Endothelial cell of umbilical vein (primary cell): ENCODE results near the gene GCNA.

Experiments used
- POLR2AphosphoS5 ChIP-seq: IDR thresholded peaks from 2 replicates; pipeline ENCODE4 v1.6.1; 2012; ENCODE audit warnings: low read depth, mild to moderate bottlenecking, control low read depth, low read length, moderate library complexity; ENCODE audit not compliant: insufficient read depth
- TF ChIP-seq, protein P1 (sequence below), 2 donors: IDR thresholded peaks; 1 replicate in 1 of 2; 2 replicates in 1 of 2; pipeline ENCODE4 v1.5.1; 2011; ENCODE audit warnings: low read length in 2 of 2, mild to moderate bottlenecking in 2 of 2, moderate library complexity in 2 of 2, control low read depth in 1 of 2, inconsistent platforms in 1 of 2, low read depth in 1 of 2; ENCODE audit not compliant: insufficient read depth in 1 of 2; ENCODE audit errors: extremely low read depth in 1 of 2

DNA sequence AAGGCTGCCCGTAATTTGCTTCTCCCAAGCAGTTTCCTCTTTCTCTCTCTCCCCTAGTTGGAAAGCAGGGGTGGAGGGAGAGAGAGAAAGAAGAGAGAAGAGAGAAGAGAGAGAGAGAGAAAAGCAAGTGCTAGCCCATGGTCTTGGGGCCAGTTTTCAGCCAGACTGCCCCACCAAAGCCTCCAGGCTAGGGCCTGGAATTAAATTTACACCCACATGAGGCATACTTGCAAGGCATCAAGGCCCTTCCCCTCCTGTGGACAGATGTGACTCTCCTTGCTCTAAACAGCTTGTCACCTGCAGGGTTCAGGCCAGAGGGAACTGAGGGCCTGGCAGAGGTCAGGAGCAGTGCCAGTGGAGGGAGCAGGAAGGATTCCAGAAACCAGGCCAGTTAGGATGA, 41.7 kb downstream of the GCNA start:
- no peak for TF ChIP-seq POLR2AphosphoS5
- TF ChIP-seq, protein P1, sequence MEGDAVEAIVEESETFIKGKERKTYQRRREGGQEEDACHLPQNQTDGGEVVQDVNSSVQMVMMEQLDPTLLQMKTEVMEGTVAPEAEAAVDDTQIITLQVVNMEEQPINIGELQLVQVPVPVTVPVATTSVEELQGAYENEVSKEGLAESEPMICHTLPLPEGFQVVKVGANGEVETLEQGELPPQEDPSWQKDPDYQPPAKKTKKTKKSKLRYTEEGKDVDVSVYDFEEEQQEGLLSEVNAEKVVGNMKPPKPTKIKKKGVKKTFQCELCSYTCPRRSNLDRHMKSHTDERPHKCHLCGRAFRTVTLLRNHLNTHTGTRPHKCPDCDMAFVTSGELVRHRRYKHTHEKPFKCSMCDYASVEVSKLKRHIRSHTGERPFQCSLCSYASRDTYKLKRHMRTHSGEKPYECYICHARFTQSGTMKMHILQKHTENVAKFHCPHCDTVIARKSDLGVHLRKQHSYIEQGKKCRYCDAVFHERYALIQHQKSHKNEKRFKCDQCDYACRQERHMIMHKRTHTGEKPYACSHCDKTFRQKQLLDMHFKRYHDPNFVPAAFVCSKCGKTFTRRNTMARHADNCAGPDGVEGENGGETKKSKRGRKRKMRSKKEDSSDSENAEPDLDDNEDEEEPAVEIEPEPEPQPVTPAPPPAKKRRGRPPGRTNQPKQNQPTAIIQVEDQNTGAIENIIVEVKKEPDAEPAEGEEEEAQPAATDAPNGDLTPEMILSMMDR (IDR thresholded peaks at IDR 0.05; ENCODE audit: extremely low read depth in 1 of 2, insufficient read depth in 1 of 2, low read depth in 1 of 2, low read length in 2 of 2): no peak
